ENCODE measurements around the gene TNFRSF1A.

DNA sequence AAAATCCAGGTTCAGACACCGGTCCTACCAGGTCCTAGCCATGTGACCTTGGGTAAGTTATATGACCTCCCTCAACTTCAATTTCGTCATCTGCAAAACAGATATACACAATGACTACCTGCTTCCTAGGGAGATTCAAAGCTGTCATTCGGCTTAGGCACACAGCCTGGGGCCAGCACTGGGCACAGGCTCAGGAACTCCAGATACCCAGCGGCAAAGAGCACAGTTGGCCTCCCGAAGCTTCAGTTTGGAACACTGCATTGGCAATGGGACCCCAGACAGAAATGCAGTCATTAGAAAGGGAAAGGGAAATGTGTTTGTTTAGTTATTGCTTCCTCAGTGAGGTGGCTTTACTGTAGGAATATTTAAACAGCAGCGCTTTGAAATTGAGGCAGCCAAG is 20.0 kb downstream of the TNFRSF1A start:
- TF ChIP-seq, protein P1, sequence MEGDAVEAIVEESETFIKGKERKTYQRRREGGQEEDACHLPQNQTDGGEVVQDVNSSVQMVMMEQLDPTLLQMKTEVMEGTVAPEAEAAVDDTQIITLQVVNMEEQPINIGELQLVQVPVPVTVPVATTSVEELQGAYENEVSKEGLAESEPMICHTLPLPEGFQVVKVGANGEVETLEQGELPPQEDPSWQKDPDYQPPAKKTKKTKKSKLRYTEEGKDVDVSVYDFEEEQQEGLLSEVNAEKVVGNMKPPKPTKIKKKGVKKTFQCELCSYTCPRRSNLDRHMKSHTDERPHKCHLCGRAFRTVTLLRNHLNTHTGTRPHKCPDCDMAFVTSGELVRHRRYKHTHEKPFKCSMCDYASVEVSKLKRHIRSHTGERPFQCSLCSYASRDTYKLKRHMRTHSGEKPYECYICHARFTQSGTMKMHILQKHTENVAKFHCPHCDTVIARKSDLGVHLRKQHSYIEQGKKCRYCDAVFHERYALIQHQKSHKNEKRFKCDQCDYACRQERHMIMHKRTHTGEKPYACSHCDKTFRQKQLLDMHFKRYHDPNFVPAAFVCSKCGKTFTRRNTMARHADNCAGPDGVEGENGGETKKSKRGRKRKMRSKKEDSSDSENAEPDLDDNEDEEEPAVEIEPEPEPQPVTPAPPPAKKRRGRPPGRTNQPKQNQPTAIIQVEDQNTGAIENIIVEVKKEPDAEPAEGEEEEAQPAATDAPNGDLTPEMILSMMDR (IDR thresholded peaks at IDR 0.05), result no peak
- TF ChIP-seq TCF7L2 (IDR thresholded peaks at IDR 0.05; ENCODE audit: low read depth, low read length), result no peak
